Osteoblast (primary cell): ENCODE data around the gene TAB2. TPM values are rescaled to one million over a fixed set of nuclear protein-coding genes. Genes with fewer than 3 reads are reported as not detected.

Experiments
- DNase-seq: peaks from one replicate; pipeline ENCODE4 v3.0.0; 2011; ENCODE audit warnings: low spot score, mixed read lengths; ENCODE audit not compliant: insufficient read length; ENCODE audit errors: missing footprints
- H2AFZ ChIP-seq: 2 replicates; pipeline ENCODE4 v1.6.0; 2011; ENCODE audit warnings: mild to moderate bottlenecking, low read length
- H3K27ac ChIP-seq: 2 replicates; pipeline ENCODE4 v1.5.1; 2011; ENCODE audit warnings: mild to moderate bottlenecking, low read depth, low read length, moderate library complexity
- H3K27me3 ChIP-seq: 2 replicates; pipeline ENCODE4 v1.6.0; 2012; ENCODE audit warnings: mild to moderate bottlenecking, control low read depth, inconsistent platforms, low read length, moderate library complexity; ENCODE audit not compliant: insufficient read depth
- H3K36me3 ChIP-seq: 2 replicates; pipeline ENCODE4 v1.5.1; 2011; ENCODE audit warnings: mild to moderate bottlenecking, low read length, control low read depth, moderate library complexity; ENCODE audit not compliant: insufficient read depth
- H3K4me1 ChIP-seq: 2 replicates; pipeline ENCODE4 v1.5.1; 2011; ENCODE audit warnings: mild to moderate bottlenecking, low read length, control low read depth, moderate library complexity; ENCODE audit not compliant: insufficient read depth
- H3K4me2 ChIP-seq: 2 replicates; pipeline ENCODE4 v1.6.0; 2011; ENCODE audit warnings: mild to moderate bottlenecking, low read length; ENCODE audit not compliant: insufficient read depth
- H3K4me3 ChIP-seq: fragments of 200-600 bp; sonication (generic); 3 replicates; pipeline ENCODE4 v1.5.1; 2012; ENCODE audit warnings: mild to moderate bottlenecking, low read length, inconsistent platforms; ENCODE audit not compliant: insufficient read depth
- H3K79me2 ChIP-seq: 2 replicates; pipeline ENCODE4 v1.6.0; 2012; ENCODE audit warnings: mild to moderate bottlenecking, low read length, control low read depth, inconsistent platforms; ENCODE audit not compliant: insufficient read depth
- H3K9me3 ChIP-seq: 2 replicates; pipeline ENCODE4 v1.5.1; 2011; ENCODE audit warnings: low read depth, low read length, control low read depth
- H4K20me1 ChIP-seq: 2 replicates; pipeline ENCODE4 v1.6.0; 2012; ENCODE audit warnings: mild to moderate bottlenecking, low read length, control low read depth; ENCODE audit not compliant: insufficient read depth
- CTCF ChIP-seq: IDR thresholded peaks from 2 replicates; pipeline ENCODE4 v1.5.1; 2011; ENCODE audit warnings: mild to moderate bottlenecking, low read depth, low read length, moderate library complexity; ENCODE audit errors: extremely low read depth
- total RNA-seq: library from RNA; depleted of rRNA; stranded (reverse); fragments of >200 nt; gene quantifications from 2 replicates; pipeline ENCODE4 v1.2.3, GENCODE V29; 2012

Gene TAB2
- total RNA-seq, 1 donor: 28.2 TPM

GRCh38 chr6:149455031-149455732 lies 137.7 kb downstream of the TAB2 start:
- Histone ChIP-seq H3K79me2 (no peaks in the 10 kb centered on the region), H3K4me3 (no peak overlapping the region)

GRCh38 chr6:149456311-149457021 lies 139.0 kb downstream of the TAB2 start:
- H3K79me2 ChIP-seq: no peaks in the 10 kb centered on the region
- no peak overlapping the region for H3K27ac ChIP-seq

More at GRCh38 chr6:149455031-149455732, 137.7 kb downstream of the TAB2 start:
- no peaks in the 10 kb centered on the region for H4K20me1 ChIP-seq
- H3K27me3 ChIP-seq: peaks cover 15% of the 10 kb centered on the region
- no peak overlapping the region for H3K4me2 ChIP-seq
- peaks cover 26% of the 10 kb centered on the region for H3K4me1 ChIP-seq
- DNase-seq: no peak
- no peaks in the 10 kb centered on the region for H3K36me3 ChIP-seq
- H3K27ac ChIP-seq: no peak overlapping the region
- H3K9me3 ChIP-seq: no peaks in the 10 kb centered on the region
- no peak for TF ChIP-seq CTCF
- peak overlapping the region; percentile 12 for H2AFZ ChIP-seq

GRCh38 chr6:149457316-149457884 lies 139.9 kb downstream of the TAB2 start:
- H3K9me3 ChIP-seq: no peaks in the 10 kb centered on the region
- no peak overlapping the region for H3K4me2 ChIP-seq
- peaks cover 23% of the 10 kb centered on the region for H3K4me1 ChIP-seq
- H3K27me3 ChIP-seq: no peaks in the 10 kb centered on the region
- no peaks in the 10 kb centered on the region for H4K20me1 ChIP-seq
- H2AFZ ChIP-seq: no peak overlapping the region
- H3K4me3 ChIP-seq: no peak overlapping the region
- H3K36me3 ChIP-seq: no peaks in the 10 kb centered on the region
- H3K27ac ChIP-seq: no peak overlapping the region
- no peak for DNase-seq
- H3K79me2 ChIP-seq: no peaks in the 10 kb centered on the region
- TF ChIP-seq CTCF: no peak

More at GRCh38 chr6:149456311-149457021, 139.0 kb downstream of the TAB2 start:
- no peak overlapping the region for H2AFZ ChIP-seq
- no peaks in the 10 kb centered on the region for H4K20me1 ChIP-seq
- H3K4me3 ChIP-seq: no peak overlapping the region
- H3K4me2 ChIP-seq: no peak overlapping the region
- H3K4me1 ChIP-seq: peaks cover 23% of the 10 kb centered on the region
- DNase-seq: no peak
- H3K9me3 ChIP-seq: no peaks in the 10 kb centered on the region
- no peaks in the 10 kb centered on the region for H3K36me3 ChIP-seq
- H3K27me3 ChIP-seq: peaks cover 5% of the 10 kb centered on the region
- no peak for TF ChIP-seq CTCF

GRCh38 chr6:149458196-149458595 lies 140.7 kb downstream of the TAB2 start:
- peaks cover 23% of the 10 kb centered on the region for H3K4me1 ChIP-seq
- no peak for TF ChIP-seq CTCF
- DNase-seq: no peak
- H4K20me1 ChIP-seq: no peaks in the 10 kb centered on the region
- no peaks in the 10 kb centered on the region for H3K79me2 ChIP-seq
- no peak overlapping the region for H3K4me2 ChIP-seq
- H3K36me3 ChIP-seq: no peaks in the 10 kb centered on the region
- H2AFZ ChIP-seq: no peak overlapping the region
- no peaks in the 10 kb centered on the region for H3K27me3 ChIP-seq
- no peaks in the 10 kb centered on the region for H3K9me3 ChIP-seq
- no peak overlapping the region for H3K27ac ChIP-seq
- H3K4me3 ChIP-seq: no peak overlapping the region
